Glutamatergic neuron (in vitro differentiated cells): ENCODE measurements around the gene TFCP2L1. TPM values are rescaled to one million over a fixed set of nuclear protein-coding genes. Genes with fewer than 3 reads are reported as not detected.

Source experiments
- DNase-seq: peaks from one replicate; pipeline ENCODE4 v3.0.0; 2022
- H3K27ac Mint-ChIP-seq: one replicate; pipeline ENCODE4 v1.8.0; 2020; ENCODE audit warnings: mild to moderate bottlenecking, mixed read lengths, inconsistent platforms; ENCODE audit not compliant: unreplicated experiment
- H3K27me3 Mint-ChIP-seq: one replicate; pipeline ENCODE4 v1.8.0; 2020; ENCODE audit warnings: mild to moderate bottlenecking, moderate library complexity, mixed read lengths, inconsistent platforms; ENCODE audit not compliant: unreplicated experiment
- H3K36me3 Mint-ChIP-seq: one replicate; pipeline ENCODE4 v1.8.0; 2020; ENCODE audit warnings: mild to moderate bottlenecking, mixed read lengths, inconsistent platforms; ENCODE audit not compliant: unreplicated experiment
- H3K4me1 Mint-ChIP-seq: one replicate; pipeline ENCODE4 v1.8.0; 2020; ENCODE audit warnings: mild to moderate bottlenecking, low read depth, mixed read lengths, inconsistent platforms; ENCODE audit not compliant: unreplicated experiment
- H3K4me3 Mint-ChIP-seq: one replicate; pipeline ENCODE4 v1.8.0; 2020; ENCODE audit warnings: mild to moderate bottlenecking, mixed read lengths, inconsistent platforms; ENCODE audit not compliant: unreplicated experiment
- H3K9me3 Mint-ChIP-seq: one replicate; pipeline ENCODE4 v1.8.0; 2020; ENCODE audit warnings: mild to moderate bottlenecking, moderate library complexity, mixed read lengths, inconsistent platforms; ENCODE audit not compliant: unreplicated experiment
- total RNA-seq: library from RNA; stranded (reverse); fragmentation: NEBNext Ultra II Directional; extraction: Animal tissue kit (Norgen Biotek cat#: 25700); gene quantifications from one replicate; pipeline ENCODE4 v1.2.1, GENCODE V29; 2021; ENCODE audit not compliant: unreplicated experiment
- TF ChIP-seq, protein P1 (sequence below): fragments of 200-600 bp; sonication (generic); IDR thresholded peaks from one replicate; pipeline ENCODE4 v1.5.0; 2021; ENCODE audit not compliant: partially characterized antibody, unreplicated experiment

TFCP2L1 gene
- total RNA-seq, 1 donor from 2014 or later, result 0.07 TPM

DNA sequence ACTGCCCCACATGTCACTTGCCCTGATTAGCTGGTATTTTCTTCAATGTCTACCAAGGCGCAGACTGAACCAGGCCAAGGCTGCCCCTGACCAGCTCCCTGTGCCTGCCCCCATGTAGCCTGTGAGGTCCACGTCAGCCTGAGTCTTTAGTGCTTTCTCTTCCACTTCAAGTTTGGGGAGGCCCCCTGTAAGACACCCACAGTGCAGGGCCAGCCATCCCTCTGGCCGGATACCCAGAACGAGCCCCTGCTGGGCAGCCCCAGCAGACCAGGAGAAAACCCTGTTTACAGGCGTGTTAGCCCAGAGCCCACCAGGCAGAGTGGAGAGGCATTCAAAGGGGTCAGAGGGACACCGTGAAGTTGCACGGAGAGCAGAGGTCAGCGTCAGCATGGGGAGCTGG, 92.4 kb downstream of the TFCP2L1 start:
- TF ChIP-seq, protein P1, sequence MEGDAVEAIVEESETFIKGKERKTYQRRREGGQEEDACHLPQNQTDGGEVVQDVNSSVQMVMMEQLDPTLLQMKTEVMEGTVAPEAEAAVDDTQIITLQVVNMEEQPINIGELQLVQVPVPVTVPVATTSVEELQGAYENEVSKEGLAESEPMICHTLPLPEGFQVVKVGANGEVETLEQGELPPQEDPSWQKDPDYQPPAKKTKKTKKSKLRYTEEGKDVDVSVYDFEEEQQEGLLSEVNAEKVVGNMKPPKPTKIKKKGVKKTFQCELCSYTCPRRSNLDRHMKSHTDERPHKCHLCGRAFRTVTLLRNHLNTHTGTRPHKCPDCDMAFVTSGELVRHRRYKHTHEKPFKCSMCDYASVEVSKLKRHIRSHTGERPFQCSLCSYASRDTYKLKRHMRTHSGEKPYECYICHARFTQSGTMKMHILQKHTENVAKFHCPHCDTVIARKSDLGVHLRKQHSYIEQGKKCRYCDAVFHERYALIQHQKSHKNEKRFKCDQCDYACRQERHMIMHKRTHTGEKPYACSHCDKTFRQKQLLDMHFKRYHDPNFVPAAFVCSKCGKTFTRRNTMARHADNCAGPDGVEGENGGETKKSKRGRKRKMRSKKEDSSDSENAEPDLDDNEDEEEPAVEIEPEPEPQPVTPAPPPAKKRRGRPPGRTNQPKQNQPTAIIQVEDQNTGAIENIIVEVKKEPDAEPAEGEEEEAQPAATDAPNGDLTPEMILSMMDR, result no peak
- peaks cover 4% of the 10 kb centered on the region for H3K27me3 Mint-ChIP-seq
- H3K36me3 Mint-ChIP-seq, result no peaks in the 10 kb centered on the region
- no peak overlapping the region for H3K4me3 Mint-ChIP-seq
- no peaks in the 10 kb centered on the region for H3K4me1 Mint-ChIP-seq
- H3K27ac Mint-ChIP-seq, result no peak overlapping the region
- peaks cover 3% of the 10 kb centered on the region for H3K9me3 Mint-ChIP-seq
- DNase-seq, result no peak

DNA sequence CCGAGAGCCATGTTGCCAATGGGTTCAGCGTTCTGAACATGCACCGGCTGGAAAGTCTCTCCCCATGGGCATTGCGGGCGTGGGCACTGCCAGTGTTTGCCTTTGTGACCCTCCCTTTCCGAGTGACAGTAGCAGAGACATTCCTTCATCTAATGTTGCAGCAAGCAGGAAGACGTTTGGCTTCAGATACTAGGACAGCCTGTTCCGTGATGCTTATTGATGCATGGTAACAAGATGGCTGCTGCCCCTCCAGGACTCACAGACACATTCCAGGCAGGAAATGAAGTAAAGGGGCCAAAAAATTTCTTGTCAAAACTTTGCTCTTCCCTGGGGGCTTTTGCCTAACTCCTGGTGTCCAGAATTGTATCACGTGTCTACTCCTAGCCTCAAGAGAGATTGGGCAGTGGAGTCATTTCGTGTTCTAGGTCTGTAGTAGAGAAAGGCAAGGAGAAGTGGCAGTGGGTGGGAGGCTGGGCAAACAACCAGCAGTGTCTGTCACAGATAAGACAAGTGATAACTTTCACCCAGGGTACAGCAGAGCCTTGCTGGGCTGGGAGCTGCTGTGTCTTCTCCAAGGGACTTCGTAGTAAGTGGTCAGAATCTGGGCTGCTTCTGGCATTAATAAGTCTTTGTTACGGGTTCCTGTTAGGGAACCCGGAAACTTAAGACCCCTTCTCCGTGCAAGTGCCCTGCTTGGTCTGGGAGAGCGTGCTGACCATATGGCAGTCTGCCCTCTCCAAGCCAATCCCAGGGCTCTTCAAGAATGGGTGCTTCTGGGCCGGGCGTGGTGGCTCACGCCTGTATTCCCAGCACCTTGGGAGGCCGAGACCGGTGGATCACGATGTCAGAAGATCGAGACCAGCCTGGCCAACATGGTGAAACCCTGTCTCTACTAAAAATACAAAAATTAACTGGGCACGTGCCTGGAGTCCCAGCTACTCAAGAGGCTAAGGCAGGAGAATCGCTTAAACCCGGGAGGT, 93.5 kb downstream of the TFCP2L1 start:
- H3K36me3 Mint-ChIP-seq, result no peaks in the 10 kb centered on the region
- no peaks in the 10 kb centered on the region for H3K4me1 Mint-ChIP-seq
- TF ChIP-seq, protein P1, result no peak
- peaks cover 3% of the 10 kb centered on the region for H3K9me3 Mint-ChIP-seq
- no peak overlapping the region for H3K27ac Mint-ChIP-seq
- no peak overlapping the region for H3K4me3 Mint-ChIP-seq
- peaks cover 4% of the 10 kb centered on the region for H3K27me3 Mint-ChIP-seq
- DNase-seq, result no peak

DNA sequence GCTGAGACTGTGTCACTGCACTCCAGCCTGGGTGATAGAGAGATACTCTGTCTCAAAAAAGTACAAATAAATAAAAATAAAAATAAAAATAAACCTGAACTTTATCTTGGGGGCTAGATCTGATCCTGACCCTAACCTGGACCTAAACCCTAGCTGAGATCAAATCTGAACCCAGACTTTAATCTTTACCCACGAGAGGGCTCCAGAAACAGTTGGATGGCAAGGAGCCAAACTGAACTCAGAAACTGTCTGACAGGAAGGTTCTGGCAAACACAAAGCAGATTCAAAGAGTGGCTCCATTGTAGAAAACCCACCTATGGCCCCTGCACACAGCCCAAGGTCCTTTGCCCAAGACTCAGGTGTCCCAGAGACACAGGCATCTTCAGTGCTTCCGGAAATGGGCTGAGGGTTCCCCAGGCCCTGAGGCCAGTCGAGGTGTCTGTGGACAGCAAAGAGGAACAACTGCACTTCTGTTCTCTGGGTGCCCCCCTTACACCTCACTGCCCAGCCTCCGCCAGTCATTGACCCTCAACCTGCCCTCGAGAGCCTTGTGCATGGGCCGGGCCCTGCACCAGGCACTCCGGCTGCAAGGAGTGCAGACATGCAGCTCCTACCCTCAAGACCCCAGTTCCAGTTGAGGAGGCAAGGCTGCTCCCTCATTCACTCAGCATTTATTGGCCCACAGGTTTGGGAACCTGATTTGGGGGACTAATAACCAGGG, 95.2 kb downstream of the TFCP2L1 start:
- DNase-seq, result no peak
- TF ChIP-seq, protein P1, result no peak
- Mint-ChIP-seq H3K4me1 (no peaks in the 10 kb centered on the region), H3K27me3 (peaks cover 4% of the 10 kb centered on the region), H3K9me3 (peaks cover 3% of the 10 kb centered on the region), H3K36me3 (no peaks in the 10 kb centered on the region), H3K4me3 (no peak overlapping the region), H3K27ac (no peak overlapping the region)

DNA sequence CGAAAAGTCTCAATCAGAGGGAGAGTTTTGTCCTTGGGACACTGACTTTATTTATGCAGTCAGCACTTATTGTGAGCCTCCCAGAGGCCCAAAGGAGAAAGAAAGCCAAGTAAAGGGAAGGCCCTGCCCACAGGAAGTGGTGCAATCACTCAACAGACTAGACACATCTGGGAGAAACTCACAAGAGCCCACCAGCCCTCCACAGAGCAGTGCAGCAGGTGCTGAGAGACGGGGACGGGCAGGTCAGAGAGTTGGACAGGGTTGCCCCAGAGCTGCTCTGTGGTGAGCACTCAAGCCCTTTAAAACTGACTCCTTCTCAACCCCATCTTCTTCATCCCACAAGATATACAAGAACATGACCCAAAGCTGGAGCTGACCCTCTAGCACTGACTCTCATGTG, 96.0 kb downstream of the TFCP2L1 start:
- H3K9me3 Mint-ChIP-seq, result peaks cover 3% of the 10 kb centered on the region
- TF ChIP-seq, protein P1, result no peak
- DNase-seq, result no peak
- H3K4me1 Mint-ChIP-seq, result no peaks in the 10 kb centered on the region
- no peak overlapping the region for H3K27ac Mint-ChIP-seq
- peaks cover 3% of the 10 kb centered on the region for H3K27me3 Mint-ChIP-seq
- H3K4me3 Mint-ChIP-seq, result no peak overlapping the region
- H3K36me3 Mint-ChIP-seq, result no peaks in the 10 kb centered on the region
